ENCODE measurements around the gene CLSTN2.

- TF ChIP-seq TAF1 (conservative IDR thresholded peaks at IDR 0.05) (no peak), CTCF (IDR thresholded peaks at IDR 0.05; ENCODE audit: low read depth, low read length, missing input control) (no peak), GABPA (IDR thresholded peaks at IDR 0.05 in 1 of 2, conservative IDR thresholded peaks at IDR 0.05 in 1 of 2) (no peak), SP1 (IDR thresholded peaks at IDR 0.05) (no peak), JUND (IDR thresholded peaks at IDR 0.05) (no peak), RAD21 (IDR thresholded peaks at IDR 0.05) (no peak), MAX (IDR thresholded peaks at IDR 0.05) (no peak), REST (IDR thresholded peaks at IDR 0.05) (no peak), FOXA2 (IDR thresholded peaks at IDR 0.05) (no peak), YY1 (IDR thresholded peaks at IDR 0.05) (no peak), NR2F2 (IDR thresholded peaks at IDR 0.05) (no peak), HNF4G (IDR thresholded peaks at IDR 0.05) (no peak), ZBTB33 (IDR thresholded peaks at IDR 0.05) (no peak)
- TF ChIP-seq, protein P1, sequence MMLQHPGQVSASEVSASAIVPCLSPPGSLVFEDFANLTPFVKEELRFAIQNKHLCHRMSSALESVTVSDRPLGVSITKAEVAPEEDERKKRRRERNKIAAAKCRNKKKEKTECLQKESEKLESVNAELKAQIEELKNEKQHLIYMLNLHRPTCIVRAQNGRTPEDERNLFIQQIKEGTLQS (IDR thresholded peaks at IDR 0.05): no peak
Measured at GRCh38 chr3:140093742-140094141, 158.8 kb downstream of the CLSTN2 start.
